Subcutaneous abdominal adipose tissue (tissue), 5 donors: ENCODE measurements around the gene PPP2R2D.
"Not testable (repeated sequence)": the region's sequence is repeated elsewhere in the genome, so short reads cannot be mapped to it uniquely, and the experiment has no call there.

Source experiments
- H3K27ac ChIP-seq: one replicate; pipeline ENCODE4 v1.7.0; 2013; ENCODE audit warnings: low read depth, mild to moderate bottlenecking, inconsistent platforms, low read length, moderate library complexity
- H3K27me3 ChIP-seq, 5 donors: one replicate each; pipeline ENCODE4 v1.7.0; 2013; ENCODE audit warnings: low read length in 5 of 5, inconsistent platforms in 1 of 5; ENCODE audit not compliant: control insufficient read depth in 5 of 5, insufficient read depth in 4 of 5
- H3K36me3 ChIP-seq, 5 donors: one replicate each; pipeline ENCODE4 v1.7.0; 2013; ENCODE audit warnings: low read length in 5 of 5; ENCODE audit not compliant: control insufficient read depth in 5 of 5, insufficient read depth in 5 of 5
- H3K4me1 ChIP-seq, 5 donors: one replicate each; pipeline ENCODE4 v1.7.0; 2013; ENCODE audit warnings: low read length in 5 of 5, mild to moderate bottlenecking in 3 of 5, moderate library complexity in 1 of 5; ENCODE audit not compliant: control insufficient read depth in 5 of 5, insufficient read depth in 5 of 5
- H3K4me3 ChIP-seq, 5 donors: one replicate each; pipeline ENCODE4 v1.7.0; 2013; ENCODE audit warnings: low read length in 5 of 5, low read depth in 1 of 5
- H3K9ac ChIP-seq, 5 donors: one replicate each; pipeline ENCODE4 v1.7.0; 2013; ENCODE audit warnings: low read length in 5 of 5, mild to moderate bottlenecking in 4 of 5, moderate library complexity in 3 of 5
- H3K9me3 ChIP-seq, 5 donors: one replicate each; pipeline ENCODE4 v1.7.0; 2013; ENCODE audit warnings: low read length in 5 of 5; ENCODE audit not compliant: control insufficient read depth in 5 of 5
- donor health status: healthy.
- donor health status: healthy.
- donor health status: healthy.
- donor health status: healthy.
- donor health status: healthy.

The PPP2R2D gene

GRCh38 chr10:131944976-131945695 is 44.3 kb downstream of the PPP2R2D start:
- Histone ChIP-seq H3K9ac (no peak overlapping the region), H3K9me3 (no peaks in the 10 kb centered on the region), H3K4me1 (peaks cover 0 to 6% (median 3%) of the 10 kb centered on the region in 5 donors), H3K4me3 (no peak overlapping the region), H3K27me3 (no peaks in the 10 kb centered on the region), H3K36me3 (peaks cover 7 to 87% (median 73%) of the 10 kb centered on the region in 5 donors), H3K27ac (no peak overlapping the region)

GRCh38 chr10:131946321-131946751 is 45.5 kb downstream of the PPP2R2D start:
- Histone ChIP-seq H3K4me1 (peaks cover 0 to 6% (median 3%) of the 10 kb centered on the region in 5 donors), H3K4me3 (no peak overlapping the region)

GRCh38 chr10:131946880-131947279 is 46.1 kb downstream of the PPP2R2D start:
- Histone ChIP-seq H3K27me3 (no peaks in the 10 kb centered on the region), H3K27ac (no peak overlapping the region), H3K9ac (no peak overlapping the region), H3K4me3 (no peak overlapping the region), H3K36me3 (peaks cover 12 to 85% (median 74%) of the 10 kb centered on the region in 5 donors), H3K9me3 (no peaks in the 10 kb centered on the region), H3K4me1 (peaks cover 0 to 6% (median 3%) of the 10 kb centered on the region in 5 donors)

More at GRCh38 chr10:131946321-131946751, 45.5 kb downstream of the PPP2R2D start:
- H3K9me3 ChIP-seq, result no peaks in the 10 kb centered on the region
- peaks cover 12 to 85% (median 74%) of the 10 kb centered on the region in 5 donors for H3K36me3 ChIP-seq
- no peak overlapping the region for H3K27ac ChIP-seq
- H3K27me3 ChIP-seq, result no peaks in the 10 kb centered on the region
- no peak overlapping the region for H3K9ac ChIP-seq

GRCh38 chr10:131947631-131948347 is 47.0 kb downstream of the PPP2R2D start:
- H3K27me3 ChIP-seq, result no peaks in the 10 kb centered on the region
- no peak overlapping the region for H3K4me3 ChIP-seq
- H3K9ac ChIP-seq, result no peak overlapping the region
- peaks cover 0 to 6% (median 3%) of the 10 kb centered on the region in 5 donors for H3K4me1 ChIP-seq
- H3K27ac ChIP-seq, result no peak overlapping the region
- no peaks in the 10 kb centered on the region for H3K9me3 ChIP-seq
- H3K36me3 ChIP-seq, result peaks cover 12 to 83% (median 71%) of the 10 kb centered on the region in 5 donors

GRCh38 chr10:131948501-131948900 is 47.7 kb downstream of the PPP2R2D start:
- H3K36me3 ChIP-seq, result peaks cover 12 to 83% (median 75%) of the 10 kb centered on the region in 5 donors
- H3K4me3 ChIP-seq, result no peak overlapping the region
- no peaks in the 10 kb centered on the region for H3K9me3 ChIP-seq
- H3K9ac ChIP-seq, result no peak overlapping the region
- H3K27ac ChIP-seq, result no peak overlapping the region
- no peaks in the 10 kb centered on the region for H3K27me3 ChIP-seq
- H3K4me1 ChIP-seq, result peaks cover 0 to 6% (median 3%) of the 10 kb centered on the region in 5 donors

GRCh38 chr10:131949041-131949862 is 48.4 kb downstream of the PPP2R2D start:
- no peaks in the 10 kb centered on the region for H3K27me3 ChIP-seq
- no peak overlapping the region for H3K4me3 ChIP-seq
- H3K9ac ChIP-seq, result no peak overlapping the region
- H3K9me3 ChIP-seq, result no peaks in the 10 kb centered on the region
- peaks cover 0 to 6% (median 3%) of the 10 kb centered on the region in 5 donors for H3K4me1 ChIP-seq
- H3K36me3 ChIP-seq, result peaks cover 7 to 89% (median 80%) of the 10 kb centered on the region in 5 donors
- H3K27ac ChIP-seq, result no peak overlapping the region

GRCh38 chr10:131949908-131950307 is 49.1 kb downstream of the PPP2R2D start:
- H3K36me3 ChIP-seq, result peaks cover 9 to 89% (median 82%) of the 10 kb centered on the region in 5 donors
- H3K27ac ChIP-seq, H3K9me3 ChIP-seq, H3K27me3 ChIP-seq, H3K4me1 ChIP-seq, H3K4me3 ChIP-seq, H3K9ac ChIP-seq: not testable (repeated sequence)

GRCh38 chr10:131954356-131954965 is 53.7 kb downstream of the PPP2R2D start:
- peaks cover 16 to 85% (median 74%) of the 10 kb centered on the region in 5 donors for H3K36me3 ChIP-seq
- no peaks in the 10 kb centered on the region for H3K4me1 ChIP-seq
- no peaks in the 10 kb centered on the region for H3K27me3 ChIP-seq

GRCh38 chr10:131955591-131956340 is 55.0 kb downstream of the PPP2R2D start:
- no peak overlapping the region for H3K9ac ChIP-seq
- H3K9me3 ChIP-seq, result no peaks in the 10 kb centered on the region
- H3K4me3 ChIP-seq, result no peak overlapping the region
- no peaks in the 10 kb centered on the region for H3K27me3 ChIP-seq
- no peaks in the 10 kb centered on the region for H3K4me1 ChIP-seq
- peaks cover 13 to 84% (median 75%) of the 10 kb centered on the region in 5 donors for H3K36me3 ChIP-seq
- no peak overlapping the region for H3K27ac ChIP-seq

More at GRCh38 chr10:131954356-131954965, 53.7 kb downstream of the PPP2R2D start:
- no peak overlapping the region for H3K4me3 ChIP-seq
- no peak overlapping the region for H3K9ac ChIP-seq
- H3K9me3 ChIP-seq, result no peaks in the 10 kb centered on the region
- H3K27ac ChIP-seq, result no peak overlapping the region
